GM23338 (cell line): Measurements from ENCODE around the gene CUBN. TPM values are rescaled to one million over a fixed set of nuclear protein-coding genes. Genes with fewer than 3 reads are reported as not detected.

Source experiments
- ATAC-seq: fragments of 200-7000 bp; cut with Tn5 transposase; 3 replicates; pipeline ENCODE4 v1.9.1; 2020
- DNase-seq: peaks from one replicate; pipeline ENCODE4 v3.0.0-alpha.2; 2015; ENCODE audit warnings: low spot score
- H2AFZ ChIP-seq: fragments of 200-600 bp; sonication (generic); 2 replicates; pipeline ENCODE4 v1.8.0; 2016; ENCODE audit warnings: antibody characterized with exemption, mild to moderate bottlenecking, moderate library complexity
- H3F3A ChIP-seq: fragments of 200-600 bp; sonication (generic); replicated peaks from 2 replicates; pipeline ENCODE4 v1.8.0; 2017; ENCODE audit warnings: antibody characterized with exemption, mixed run types, low read depth
- H3K27ac ChIP-seq: fragments of 200-600 bp; sonication (generic); 2 replicates; pipeline ENCODE4 v1.6.1; 2016; ENCODE audit warnings: low read depth
- H3K27me3 ChIP-seq: fragments of 200-600 bp; sonication (generic); 2 replicates; pipeline ENCODE4 v1.8.0; 2016; ENCODE audit warnings: mild to moderate bottlenecking, mixed run types, moderate library complexity; ENCODE audit not compliant: insufficient read depth
- H3K36me3 ChIP-seq: fragments of 200-600 bp; sonication (generic); 2 replicates; pipeline ENCODE4 v1.8.0; 2016; ENCODE audit warnings: mild to moderate bottlenecking; ENCODE audit not compliant: insufficient read depth
- H3K4me1 ChIP-seq: fragments of 200-600 bp; sonication (generic); 2 replicates; pipeline ENCODE4 v1.8.0; 2016; ENCODE audit warnings: mild to moderate bottlenecking, moderate library complexity; ENCODE audit not compliant: insufficient read depth
- H3K4me2 ChIP-seq: fragments of 200-600 bp; sonication (generic); 2 replicates; pipeline ENCODE4 v1.7.1; 2017; ENCODE audit warnings: mixed run types
- H3K4me3 ChIP-seq: fragments of 200-600 bp; sonication (generic); 2 replicates; pipeline ENCODE4 v1.6.1; 2016; ENCODE audit warnings: mixed run types
- H3K79me2 ChIP-seq: fragments of 200-600 bp; sonication (generic); replicated peaks from 2 replicates; pipeline ENCODE4 v1.8.0; 2017; ENCODE audit warnings: mild to moderate bottlenecking; ENCODE audit not compliant: insufficient read depth
- H3K9me2 ChIP-seq: fragments of 200-600 bp; sonication (generic); 2 replicates; pipeline ENCODE4 v1.8.0; 2017; ENCODE audit not compliant: insufficient read depth
- H4K20me1 ChIP-seq: fragments of 200-600 bp; sonication (generic); replicated peaks from 2 replicates; pipeline ENCODE4 v1.8.0; 2017; ENCODE audit warnings: mild to moderate bottlenecking; ENCODE audit not compliant: insufficient read depth
- H3K27ac Mint-ChIP-seq: 2 replicates; pipeline ENCODE4 v1.8.0; 2020; ENCODE audit warnings: inconsistent platforms, mild to moderate bottlenecking, moderate library complexity, mixed read lengths
- H3K27me3 Mint-ChIP-seq: 3 replicates; pipeline ENCODE4 v1.8.0; 2022; ENCODE audit warnings: low read depth, mild to moderate bottlenecking, moderate library complexity, mixed read lengths, inconsistent platforms; ENCODE audit not compliant: insufficient read depth, poor library complexity
- H3K36me3 Mint-ChIP-seq: 3 replicates; pipeline ENCODE4 v1.8.0; 2021; ENCODE audit warnings: low read depth, mild to moderate bottlenecking, inconsistent platforms, moderate library complexity, mixed read lengths
- H3K4me1 Mint-ChIP-seq: 3 replicates; pipeline ENCODE4 v1.8.0; 2020; ENCODE audit warnings: mild to moderate bottlenecking, inconsistent platforms, mixed read lengths
- H3K4me3 Mint-ChIP-seq: 3 replicates; pipeline ENCODE4 v1.8.0; 2021; ENCODE audit warnings: moderate library complexity, mild to moderate bottlenecking, inconsistent platforms, mixed read lengths
- H3K9me3 Mint-ChIP-seq: 3 replicates; pipeline ENCODE4 v1.8.0; 2020; ENCODE audit warnings: moderate library complexity, mild to moderate bottlenecking, inconsistent platforms, mixed read lengths
- CREB1 ChIP-seq: fragments of 250-450 bp; sonication (Bioruptor Pico); IDR thresholded peaks from 2 replicates; pipeline ENCODE4 v1.5.0; 2020; ENCODE audit warnings: low read depth, mild to moderate bottlenecking, moderate library complexity
- EZH2 ChIP-seq: fragments of 200-600 bp; sonication (generic); IDR thresholded peaks from one replicate; pipeline ENCODE4 v1.8.0; 2017; ENCODE audit warnings: antibody characterized with exemption, mild to moderate bottlenecking, low read depth; ENCODE audit not compliant: unreplicated experiment
- EZH2phosphoT487 ChIP-seq: fragments of 200-600 bp; sonication (generic); IDR thresholded peaks from one replicate; pipeline ENCODE4 v1.8.1; 2018; ENCODE audit warnings: antibody characterized with exemption; ENCODE audit not compliant: unreplicated experiment
- JUNB ChIP-seq: IDR thresholded peaks from one replicate; pipeline ENCODE4 v1.6.1; 2016; ENCODE audit warnings: antibody characterized with exemption; ENCODE audit not compliant: unreplicated experiment
- POLR2AphosphoS5 ChIP-seq: IDR thresholded peaks from 2 replicates; pipeline ENCODE4 v1.6.1; 2016; ENCODE audit warnings: antibody characterized with exemption, low read depth
- REST ChIP-seq: IDR thresholded peaks from one replicate; pipeline ENCODE4 v1.6.1; 2018; ENCODE audit warnings: antibody characterized with exemption; ENCODE audit not compliant: unreplicated experiment
- ZNF331 ChIP-seq: fragments of 250-450 bp; sonication (Bioruptor Pico); IDR thresholded peaks from 2 replicates; pipeline ENCODE4 v1.5.0; 2020; ENCODE audit warnings: low read depth, mild to moderate bottlenecking, moderate library complexity
- ZNF462 ChIP-seq: fragments of 250-450 bp; sonication (Bioruptor Pico); IDR thresholded peaks from 2 replicates; pipeline ENCODE4 v1.5.0; 2020; ENCODE audit warnings: mild to moderate bottlenecking, moderate library complexity
- polyA plus RNA-seq: library from polyadenylated mRNA; unstranded; fragments of >200 nt; fragmentation: Nextera tagmentation; extraction: Ambion mirVana; gene quantifications from 2 replicates; pipeline ENCODE4 v1.2.1, GENCODE V29; 2016
- total RNA-seq: library from RNA; depleted of rRNA; stranded (reverse); fragments of >200 nt; shearing (Covaris generic); gene quantifications from 2 replicates; pipeline ENCODE4 v1.2.3, GENCODE V29; 2014

The CUBN gene
- total and polyA plus RNA-seq, 2 experiments from 2014 or later: 0.06 to 1.8 TPM

GRCh38 chr10:16944402-16944801 is 185.2 kb downstream of the CUBN start:
- Histone ChIP-seq H4K20me1 (no peaks in the 10 kb centered on the region), H3F3A (no peaks in the 10 kb centered on the region), H3K4me3 (no peak overlapping the region), H3K4me1 (0 out of 2 replicates have a peak, but pooled peaks cover 9% of the 10 kb centered on the region), H3K4me2 (no peak overlapping the region), H3K36me3 (no peaks in the 10 kb centered on the region), H3K79me2 (no peaks in the 10 kb centered on the region), H3K27ac (no peak overlapping the region), H3K27me3 (no peaks in the 10 kb centered on the region), H2AFZ (peak overlapping the region; percentile 30; the same call in 1 of the 2 replicates), H3K9me2 (no peaks in the 10 kb centered on the region; the same call in 1 of the 2 replicates)
- no peak for TF ChIP-seq ZNF331 (CRISPR knock-in tag)
- no peak for TF ChIP-seq POLR2AphosphoS5
- no peaks in the 10 kb centered on the region for H3K9me3 Mint-ChIP-seq
- H3K36me3 Mint-ChIP-seq: no peaks in the 10 kb centered on the region
- H3K27ac Mint-ChIP-seq: peak overlapping the region; percentile 18; the same call in 1 of the 2 replicates
- H3K4me1 Mint-ChIP-seq: peaks cover 12% of the 10 kb centered on the region
- H3K27me3 Mint-ChIP-seq: no peaks in the 10 kb centered on the region
- no peak for DNase-seq
- no peak for ATAC-seq
- H3K4me3 Mint-ChIP-seq: no peak overlapping the region

- H3K27ac ChIP-seq: no peak overlapping the region
- H3K27me3 Mint-ChIP-seq: no peaks in the 10 kb centered on the region
- H3K9me3 Mint-ChIP-seq: no peaks in the 10 kb centered on the region
- TF ChIP-seq ZNF462 (CRISPR knock-in tag) (no peak), JUNB (no peak), EZH2phosphoT487 (no peak), ZNF331 (CRISPR knock-in tag) (no peak), POLR2AphosphoS5 (no peak), REST (no peak), CREB1 (CRISPR knock-in tag) (no peak), EZH2 (no peak)
Measured at GRCh38 chr10:16943295-16944285, 186.0 kb downstream of the CUBN start.

More at GRCh38 chr10:16943295-16944285, 186.0 kb downstream of the CUBN start:
- Histone ChIP-seq H3K36me3 (no peaks in the 10 kb centered on the region), H3K9me2 (no peaks in the 10 kb centered on the region; the same call in 1 of the 2 replicates), H3K79me2 (no peaks in the 10 kb centered on the region), H2AFZ (no peak overlapping the region), H4K20me1 (no peaks in the 10 kb centered on the region), H3K4me3 (no peak overlapping the region), H3F3A (no peaks in the 10 kb centered on the region), H3K27me3 (no peaks in the 10 kb centered on the region), H3K4me2 (no peak overlapping the region), H3K4me1 (0 out of 2 replicates have a peak, but pooled peaks cover 9% of the 10 kb centered on the region)
- Mint-ChIP-seq H3K4me1 (peaks cover 12% of the 10 kb centered on the region), H3K4me3 (no peak overlapping the region), H3K36me3 (no peaks in the 10 kb centered on the region), H3K27ac (no peak overlapping the region)
- DNase-seq (no peak), ATAC-seq (no peak)
